GM21526 (cell line): ENCODE measurements around the gene PCDHA3.
"Not testable (repeated sequence)": the region's sequence is repeated elsewhere in the genome, so short reads cannot be mapped to it uniquely, and the experiment has no call there.

Experiments used
- ATAC-seq: cut with Tn5 transposase; IDR thresholded peaks from one replicate; pipeline ENCODE4 v1.9.1; 2021; ENCODE audit warnings: moderate library complexity; ENCODE audit not compliant: unreplicated experiment, low FRiP score

The PCDHA3 gene

DNA sequence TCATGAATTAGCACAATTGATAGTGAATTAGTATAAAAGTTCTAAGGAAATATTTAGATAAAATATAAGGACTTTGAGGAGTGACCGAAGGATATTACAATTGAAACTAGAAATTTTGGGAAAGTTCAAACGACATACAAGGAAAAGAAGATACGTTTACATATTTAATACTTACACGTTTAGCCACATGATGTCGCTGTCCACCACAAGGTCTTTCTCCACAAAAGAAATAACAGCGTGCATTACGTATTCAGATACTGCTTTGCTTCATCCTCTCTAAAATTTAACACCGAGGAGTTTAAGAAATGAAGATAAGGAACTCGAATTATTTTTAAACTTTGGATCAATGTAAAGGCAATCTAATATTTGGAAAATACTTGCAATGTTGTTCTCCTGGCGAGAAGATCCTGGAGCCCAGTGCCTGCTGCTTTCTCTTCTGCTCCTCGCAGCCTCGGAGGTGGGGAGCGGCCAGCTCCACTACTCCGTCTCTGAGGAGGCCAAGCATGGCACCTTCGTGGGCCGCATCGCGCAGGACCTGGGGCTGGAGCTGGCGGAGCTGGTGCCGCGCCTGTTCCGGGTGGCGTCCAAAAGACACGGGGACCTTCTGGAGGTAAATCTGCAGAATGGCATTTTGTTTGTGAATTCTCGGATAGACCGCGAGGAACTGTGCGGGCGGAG is at the start of gene PCDHA3:
PCDHA3 (plus strand) TSS at position 242 of the 678 bp plus-strand sequence.
- no peak for ATAC-seq

DNA sequence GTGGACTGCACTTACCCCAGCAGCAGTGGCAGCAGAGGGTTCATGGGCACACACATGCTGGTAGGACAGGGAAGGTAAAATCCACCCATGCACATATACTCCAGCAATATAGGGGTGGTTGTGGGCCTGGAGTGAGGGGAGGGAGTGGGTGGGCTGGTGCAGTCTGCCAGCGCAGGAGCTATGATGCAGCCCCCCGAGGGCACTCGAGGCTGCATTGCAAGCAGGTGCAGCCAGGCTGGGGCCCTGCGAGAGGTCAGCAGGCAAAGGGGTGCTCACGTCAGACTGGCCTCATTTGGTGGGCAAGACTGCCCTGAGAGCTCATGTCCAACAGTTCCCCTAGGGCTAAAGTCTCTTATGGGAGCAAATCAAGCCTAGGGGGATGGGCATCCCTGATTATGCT is 47.3 kb upstream of the PCDHA3 start:
- ATAC-seq: no peak

DNA sequence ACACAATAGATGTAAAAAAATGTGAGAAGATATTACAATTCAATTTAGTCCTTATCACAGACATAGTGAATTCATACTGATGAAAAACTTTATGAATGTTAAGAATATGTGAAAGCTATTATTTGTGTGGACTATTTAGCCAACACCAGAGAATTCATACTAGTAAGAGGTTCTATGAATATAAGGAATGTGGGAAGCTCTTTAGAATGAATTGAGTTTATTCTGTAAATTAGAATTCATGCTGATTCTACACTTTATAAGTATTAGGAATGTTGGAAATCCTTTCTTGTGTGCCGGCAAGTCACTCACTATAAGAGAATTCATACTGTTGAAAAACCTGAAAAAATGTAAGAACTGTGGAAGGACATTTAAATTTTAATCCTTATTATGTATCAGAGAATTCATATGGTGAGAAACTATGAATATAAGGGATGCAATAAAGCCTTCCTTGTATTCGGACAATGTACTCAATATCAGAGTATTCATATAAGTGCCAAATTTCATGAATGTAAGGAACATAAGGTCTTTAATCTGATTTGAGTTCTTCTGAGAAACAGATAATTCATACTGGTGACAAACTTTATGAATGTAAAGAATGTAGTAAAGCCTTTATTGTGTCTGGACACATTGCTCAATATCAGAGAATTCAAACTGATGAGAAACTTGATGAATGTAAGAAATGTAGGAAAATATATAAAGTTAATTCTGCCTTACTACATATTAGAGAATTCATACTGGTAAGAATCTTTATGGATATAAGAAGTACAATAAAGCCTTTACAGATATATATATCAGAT is 36.5 kb upstream of the PCDHA3 start:
- no peak for ATAC-seq

DNA sequence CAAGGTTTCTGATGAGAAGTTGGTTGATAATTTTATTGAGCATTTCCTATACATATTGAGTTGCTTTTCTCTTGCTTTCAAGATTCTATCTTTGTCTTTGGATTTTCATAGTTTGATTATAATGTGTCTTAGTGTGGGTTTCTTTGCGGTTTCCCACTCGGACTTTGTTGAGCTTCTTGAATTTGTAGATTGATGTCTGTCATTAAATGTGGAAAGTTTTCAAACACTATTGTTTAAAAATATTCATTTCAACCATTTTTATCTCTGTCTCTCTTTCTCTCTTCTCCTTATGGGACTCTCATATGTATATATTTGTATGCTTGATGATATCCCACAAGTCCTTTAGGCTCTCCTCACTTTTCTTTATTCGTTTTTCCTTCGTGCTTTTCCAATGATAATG is 33.4 kb upstream of the PCDHA3 start:
- no peak for ATAC-seq

DNA sequence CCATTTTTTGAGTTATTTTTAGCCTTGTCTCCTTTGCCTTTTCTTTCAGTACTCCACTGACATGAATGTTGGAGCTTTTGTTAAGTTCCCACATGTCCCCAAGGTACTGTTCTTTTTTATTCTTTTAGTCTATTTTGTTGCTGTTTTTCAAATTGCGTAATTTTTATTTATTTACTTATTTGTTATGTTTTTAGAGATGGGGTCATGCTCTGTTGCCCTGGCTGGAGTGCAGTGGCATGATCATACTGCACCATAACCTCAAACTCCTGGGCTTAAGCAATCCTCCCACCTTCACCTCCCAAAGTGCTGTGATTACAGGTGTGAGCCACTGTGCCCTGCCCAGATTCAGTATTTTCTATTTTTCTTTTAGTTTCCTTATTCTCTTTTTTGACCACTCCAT is 20.3 kb upstream of the PCDHA3 start:
- no peak for ATAC-seq

DNA sequence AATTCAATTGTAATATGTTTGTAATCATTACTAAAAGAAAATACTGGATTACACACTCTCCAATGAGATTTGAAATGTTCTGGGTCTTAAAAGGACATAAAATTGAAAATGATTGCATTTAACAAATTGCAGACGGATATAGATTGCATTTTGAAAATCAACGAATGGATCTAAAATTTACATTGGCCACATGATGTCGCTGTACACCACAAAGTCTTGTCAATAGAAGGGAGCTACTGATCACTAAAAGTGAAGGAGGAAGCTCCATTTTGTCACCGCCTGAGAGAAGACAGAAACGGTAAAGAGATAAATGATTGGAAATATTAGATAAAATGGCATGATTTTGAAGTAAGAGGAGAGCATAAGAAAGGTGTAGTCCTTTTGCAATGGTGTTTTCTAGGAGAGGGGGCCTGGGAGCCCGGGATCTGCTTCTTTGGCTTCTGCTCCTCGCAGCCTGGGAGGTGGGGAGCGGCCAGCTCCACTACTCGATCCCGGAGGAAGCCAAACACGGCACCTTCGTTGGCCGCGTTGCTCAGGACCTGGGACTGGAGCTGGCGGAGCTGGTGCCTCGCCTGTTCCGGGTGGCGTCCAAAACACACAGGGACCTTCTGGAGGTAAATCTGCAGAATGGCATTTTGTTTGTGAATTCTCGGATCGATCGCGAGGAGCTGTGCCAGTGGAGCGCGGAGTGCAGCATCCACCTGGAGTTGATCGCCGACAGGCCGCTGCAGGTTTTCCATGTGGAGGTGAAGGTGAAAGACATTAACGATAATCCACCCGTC is 14.8 kb upstream of the PCDHA3 start, which contains the start of gene PCDHA1:
PCDHA1 (plus strand) TSS at position 236 of the 782 bp plus-strand sequence.
- no peak for ATAC-seq

DNA sequence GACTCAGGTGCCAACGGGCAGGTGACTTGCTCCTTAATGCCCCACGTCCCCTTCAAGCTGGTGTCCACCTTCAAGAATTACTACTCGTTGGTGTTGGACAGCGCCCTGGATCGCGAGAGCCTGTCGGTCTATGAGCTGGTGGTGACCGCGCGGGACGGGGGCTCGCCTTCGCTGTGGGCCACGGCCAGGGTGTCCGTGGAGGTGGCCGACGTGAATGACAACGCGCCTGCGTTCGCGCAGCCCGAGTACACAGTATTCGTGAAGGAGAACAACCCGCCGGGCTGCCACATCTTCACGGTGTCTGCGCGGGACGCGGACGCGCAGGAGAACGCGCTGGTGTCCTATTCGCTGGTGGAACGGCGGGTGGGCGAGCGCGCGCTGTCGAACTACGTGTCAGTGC is 13.4 kb upstream of the PCDHA3 start:
- not testable (repeated sequence) for ATAC-seq

DNA sequence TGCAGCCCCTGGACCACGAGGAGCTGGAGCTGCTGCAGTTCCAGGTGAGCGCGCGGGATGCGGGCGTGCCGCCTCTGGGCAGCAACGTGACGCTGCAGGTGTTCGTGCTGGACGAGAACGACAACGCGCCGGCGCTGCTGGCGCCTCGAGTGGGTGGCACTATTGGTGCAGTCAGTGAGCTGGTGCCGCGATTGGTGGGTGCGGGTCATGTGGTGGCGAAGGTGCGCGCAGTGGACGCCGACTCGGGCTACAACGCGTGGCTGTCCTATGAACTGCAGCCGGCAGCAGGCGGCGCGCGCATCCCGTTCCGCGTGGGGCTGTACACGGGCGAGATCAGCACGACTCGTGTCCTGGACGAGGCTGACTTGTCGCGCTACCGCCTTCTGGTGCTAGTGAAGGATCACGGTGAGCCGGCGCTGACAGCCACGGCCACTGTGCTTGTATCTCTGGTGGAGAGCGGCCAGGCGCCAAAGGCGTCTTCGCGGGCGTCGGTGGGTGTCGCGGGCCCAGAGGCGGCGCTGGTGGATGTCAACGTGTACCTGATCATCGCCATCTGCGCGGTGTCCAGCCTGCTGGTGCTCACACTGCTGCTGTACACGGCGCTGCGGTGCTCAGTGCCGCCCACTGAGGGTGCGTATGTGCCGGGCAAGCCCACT is 12.9 kb upstream of the PCDHA3 start:
- ATAC-seq: not testable (repeated sequence)

DNA sequence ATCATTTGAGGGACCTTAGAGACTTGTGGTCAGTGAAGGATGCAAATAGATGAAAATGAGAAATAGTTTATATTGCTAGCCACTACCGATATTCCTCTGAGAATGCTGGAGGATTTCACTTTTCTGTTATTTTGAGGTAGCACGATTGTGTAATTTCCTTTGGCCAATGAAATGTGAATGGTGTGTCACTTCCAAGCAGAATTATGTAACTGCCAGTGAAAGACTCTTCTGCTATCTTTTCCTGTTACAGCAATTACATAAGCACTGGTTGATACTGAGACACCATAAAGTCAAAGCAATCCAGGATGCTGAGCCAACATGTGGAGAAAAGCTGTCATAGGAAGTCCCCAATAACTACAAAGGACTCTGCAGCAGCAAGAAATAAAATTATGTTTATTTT is 9.8 kb upstream of the PCDHA3 start:
- no peak for ATAC-seq

DNA sequence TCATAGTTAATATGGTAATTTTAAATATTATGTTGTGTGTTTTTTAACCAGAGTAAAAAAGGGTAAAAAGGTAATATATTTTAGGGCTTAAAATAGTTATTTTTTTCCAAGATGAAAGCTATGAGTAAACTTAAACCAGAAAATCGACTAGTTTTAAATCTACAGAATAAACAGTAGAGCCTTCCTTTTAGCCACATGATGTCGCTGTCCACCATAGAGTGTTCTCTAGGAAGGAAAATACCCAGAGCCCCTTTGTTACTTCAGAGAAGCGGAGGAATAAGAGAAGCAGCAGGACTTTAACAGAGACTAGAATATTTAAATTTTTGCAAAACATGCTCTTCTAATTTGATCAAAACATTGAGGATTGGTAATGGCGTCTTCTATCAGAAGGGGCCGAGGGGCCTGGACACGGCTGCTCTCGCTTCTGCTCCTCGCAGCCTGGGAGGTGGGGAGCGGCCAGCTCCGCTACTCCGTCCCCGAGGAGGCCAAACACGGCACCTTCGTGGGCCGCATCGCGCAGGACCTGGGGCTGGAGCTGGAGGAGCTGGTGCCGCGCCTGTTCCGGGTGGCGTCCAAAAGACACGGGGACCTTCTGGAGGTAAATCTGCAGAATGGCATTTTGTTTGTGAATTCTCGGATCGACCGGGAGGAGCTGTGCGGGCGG is 6.1 kb upstream of the PCDHA3 start, which contains the start of gene PCDHA2:
PCDHA2 (plus strand) TSS at position 258 of the 664 bp plus-strand sequence.
- no peak for ATAC-seq

DNA sequence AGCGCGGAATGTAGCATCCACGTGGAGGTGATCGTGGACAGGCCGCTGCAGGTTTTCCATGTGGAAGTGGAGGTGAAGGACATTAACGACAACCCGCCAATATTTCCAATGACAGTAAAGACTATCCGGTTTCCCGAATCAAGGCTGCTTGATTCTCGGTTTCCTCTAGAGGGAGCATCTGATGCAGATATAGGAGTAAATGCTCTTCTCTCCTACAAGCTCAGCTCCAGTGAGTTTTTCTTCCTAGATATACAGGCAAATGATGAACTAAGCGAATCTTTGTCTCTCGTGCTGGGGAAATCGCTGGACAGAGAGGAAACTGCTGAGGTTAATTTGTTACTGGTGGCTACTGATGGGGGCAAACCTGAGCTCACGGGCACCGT is 5.6 kb upstream of the PCDHA3 start:
- ATAC-seq: no peak

DNA sequence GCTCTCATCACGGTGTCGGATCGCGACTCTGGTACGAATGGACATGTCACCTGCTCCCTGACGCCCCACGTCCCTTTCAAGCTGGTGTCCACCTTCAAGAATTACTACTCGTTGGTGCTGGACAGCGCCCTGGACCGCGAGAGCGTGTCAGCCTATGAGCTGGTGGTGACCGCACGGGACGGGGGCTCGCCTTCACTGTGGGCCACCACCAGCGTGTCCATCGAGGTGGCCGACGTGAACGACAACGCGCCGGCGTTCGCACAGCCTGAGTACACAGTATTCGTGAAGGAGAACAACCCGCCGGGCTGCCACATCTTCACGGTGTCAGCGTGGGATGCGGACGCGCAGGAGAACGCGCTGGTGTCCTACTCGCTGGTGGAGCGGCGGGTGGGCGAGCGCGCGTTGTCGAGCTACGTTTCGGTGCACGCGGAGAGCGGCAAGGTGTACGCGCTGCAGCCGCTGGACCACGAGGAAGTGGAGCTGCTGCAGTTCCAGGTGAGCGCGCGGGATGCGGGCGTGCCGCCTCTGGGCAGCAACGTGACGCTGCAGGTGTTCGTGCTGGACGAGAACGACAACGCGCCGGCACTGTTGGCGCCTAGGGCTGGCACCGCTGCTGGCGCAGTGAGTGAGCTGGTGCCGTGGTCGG is 4.7 kb upstream of the PCDHA3 start:
- ATAC-seq: not testable (repeated sequence)

DNA sequence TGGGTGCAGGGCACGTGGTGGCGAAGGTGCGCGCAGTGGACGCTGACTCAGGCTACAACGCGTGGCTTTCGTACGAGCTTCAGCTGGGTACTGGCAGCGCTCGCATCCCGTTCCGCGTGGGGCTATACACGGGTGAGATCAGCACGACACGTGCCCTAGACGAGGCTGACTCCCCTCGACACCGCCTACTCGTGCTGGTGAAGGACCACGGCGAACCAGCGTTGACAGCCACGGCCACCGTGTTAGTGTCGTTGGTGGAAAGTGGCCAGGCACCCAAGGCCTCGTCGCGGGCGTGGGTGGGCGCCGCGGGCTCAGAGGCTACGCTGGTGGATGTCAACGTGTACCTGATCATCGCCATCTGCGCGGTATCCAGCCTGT is 4.2 kb upstream of the PCDHA3 start:
- ATAC-seq: no peak

DNA sequence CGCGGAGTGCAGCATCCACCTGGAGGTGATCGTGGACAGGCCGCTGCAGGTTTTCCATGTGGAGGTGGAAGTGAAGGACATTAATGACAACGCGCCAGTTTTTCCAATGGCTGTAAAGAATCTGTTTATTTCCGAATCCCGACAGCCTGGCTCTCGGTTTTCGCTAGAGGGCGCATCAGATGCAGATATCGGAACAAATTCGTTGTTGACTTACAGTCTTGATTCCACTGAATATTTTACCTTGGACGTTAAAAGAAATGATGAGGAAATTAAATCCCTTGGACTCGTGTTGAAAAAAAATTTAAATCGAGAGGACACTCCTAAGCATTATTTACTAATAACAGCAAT is 611 bp downstream of the PCDHA3 start:
- no peak for ATAC-seq

DNA sequence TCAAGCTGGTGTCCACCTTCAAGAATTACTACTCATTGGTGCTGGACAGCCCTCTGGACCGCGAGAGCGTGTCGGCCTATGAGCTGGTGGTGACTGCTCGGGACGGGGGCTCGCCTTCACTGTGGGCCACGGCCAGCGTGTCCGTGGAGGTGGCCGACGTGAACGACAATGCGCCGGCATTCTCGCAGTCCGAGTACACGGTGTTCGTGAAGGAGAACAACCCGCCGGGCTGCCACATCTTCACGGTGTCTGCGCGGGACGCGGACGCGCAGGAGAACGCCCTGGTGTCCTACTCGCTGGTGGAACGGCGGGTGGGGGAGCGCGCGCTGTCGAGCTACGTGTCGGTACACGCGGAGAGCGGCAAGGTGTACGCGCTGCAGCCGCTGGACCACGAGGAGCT is 1.5 kb downstream of the PCDHA3 start:
- not testable (repeated sequence) for ATAC-seq

DNA sequence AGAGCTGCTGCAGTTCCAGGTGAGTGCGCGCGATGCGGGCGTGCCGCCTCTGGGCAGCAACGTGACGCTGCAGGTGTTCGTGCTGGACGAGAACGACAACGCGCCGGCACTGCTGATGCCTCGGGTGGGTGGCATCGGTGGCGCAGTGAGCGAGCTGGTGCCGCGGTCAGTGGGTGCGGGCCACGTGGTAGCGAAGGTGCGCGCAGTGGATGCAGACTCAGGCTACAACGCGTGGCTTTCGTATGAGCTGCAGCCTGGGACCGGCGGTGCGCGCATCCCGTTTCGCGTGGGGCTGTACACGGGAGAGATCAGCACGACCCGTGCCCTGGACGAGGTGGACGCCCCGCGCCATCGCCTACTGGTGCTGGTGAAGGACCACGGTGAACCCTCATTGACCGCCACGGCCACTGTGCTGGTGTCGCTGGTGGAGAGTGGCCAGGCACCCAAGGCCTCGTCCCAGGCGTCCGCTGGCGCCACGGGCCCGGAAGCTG is 2.0 kb downstream of the PCDHA3 start:
- ATAC-seq: no peak

DNA sequence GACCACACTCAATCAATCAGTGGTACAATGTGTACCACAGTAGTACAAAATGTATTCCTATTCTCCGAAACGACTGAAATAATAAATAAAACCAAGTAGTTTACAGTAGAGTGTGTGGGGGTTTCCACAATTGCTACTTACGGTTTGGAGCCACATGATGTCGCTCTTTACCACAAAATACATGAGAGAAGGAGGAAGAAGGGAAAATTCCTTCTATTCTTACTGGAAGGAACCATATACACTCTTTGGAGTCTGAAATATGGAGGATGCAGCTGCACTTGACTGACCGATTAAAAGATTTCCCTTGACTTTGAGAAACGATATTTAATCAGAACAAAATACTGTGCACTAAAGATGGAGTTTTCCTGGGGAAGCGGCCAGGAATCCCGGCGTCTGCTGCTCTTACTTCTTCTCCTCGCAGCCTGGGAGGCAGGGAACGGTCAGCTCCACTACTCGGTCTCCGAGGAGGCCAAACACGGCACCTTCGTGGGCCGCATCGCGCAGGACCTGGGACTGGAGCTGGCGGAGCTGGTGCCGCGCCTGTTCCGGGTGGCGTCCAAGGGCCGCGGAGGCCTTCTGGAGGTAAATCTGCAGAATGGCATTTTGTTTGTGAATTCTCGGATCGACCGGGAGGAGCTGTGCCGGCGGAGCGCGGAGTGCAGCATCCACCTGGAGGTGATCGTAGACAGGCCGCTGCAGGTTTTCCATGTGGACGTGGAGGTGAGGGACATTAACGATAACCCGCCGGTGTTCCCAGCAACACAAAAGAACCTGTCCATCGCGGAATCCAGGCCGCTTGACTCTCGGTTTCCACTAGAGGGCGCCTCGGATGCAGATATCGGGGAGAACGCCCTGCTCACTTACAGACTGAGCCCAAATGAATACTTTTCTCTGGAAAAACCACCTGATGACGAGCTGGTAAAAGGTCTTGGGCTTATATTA is 6.2 kb downstream of the PCDHA3 start, which contains the start of gene PCDHA4:
PCDHA4 (plus strand) TSS at position 235 of the 942 bp plus-strand sequence.
- no peak for ATAC-seq

DNA sequence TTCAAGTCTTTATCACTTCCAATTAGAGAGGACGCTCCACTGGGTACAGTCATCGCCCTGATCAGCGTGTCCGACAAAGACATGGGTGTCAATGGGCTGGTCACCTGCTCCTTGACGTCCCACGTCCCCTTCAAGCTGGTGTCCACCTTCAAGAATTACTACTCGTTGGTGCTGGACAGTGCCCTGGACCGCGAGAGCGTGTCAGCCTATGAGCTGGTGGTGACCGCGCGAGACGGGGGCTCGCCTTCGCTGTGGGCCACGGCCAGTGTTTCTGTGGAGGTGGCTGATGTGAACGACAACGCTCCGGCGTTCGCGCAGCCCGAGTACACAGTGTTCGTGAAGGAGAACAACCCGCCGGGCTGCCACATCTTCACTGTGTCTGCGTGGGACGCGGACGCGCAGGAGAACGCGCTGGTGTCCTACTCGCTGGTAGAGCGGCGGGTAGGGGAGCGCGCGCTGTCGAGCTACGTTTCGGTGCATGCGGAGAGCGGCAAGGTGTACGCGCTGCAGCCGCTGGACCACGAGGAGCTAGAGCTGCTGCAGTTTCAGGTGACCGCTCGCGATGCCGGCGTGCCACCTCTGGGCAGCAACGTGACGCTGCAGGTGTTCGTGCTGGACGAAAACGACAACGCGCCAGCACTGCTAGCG is 7.5 kb downstream of the PCDHA3 start:
- not testable (repeated sequence) for ATAC-seq
